Prostate gland (tissue), 2 donors: Measurements from ENCODE around the gene HNRNPC.

Experiments used
- CTCF ChIP-seq, 4 experiments: fragments of 200-600 bp in 2 of 4; fragments of 450-650 bp in 2 of 4; sonication (generic) in 2 of 4; IDR thresholded peaks; 1 replicate in 3 of 4; 2 replicates in 1 of 4; pipeline ENCODE4 v1.5.1; 2016 to 2019; ENCODE audit warnings: antibody characterized with exemption in 4 of 4, mild to moderate bottlenecking in 2 of 4, moderate library complexity in 2 of 4
- POLR2A ChIP-seq: fragments of 450-650 bp; IDR thresholded peaks from one replicate; pipeline ENCODE4 v1.6.1; 2016; ENCODE audit warnings: antibody characterized with exemption, mild to moderate bottlenecking

- no peak for TF ChIP-seq CTCF (IDR thresholded peaks at IDR 0.05)
- no peak for TF ChIP-seq POLR2A
These were observed 11.8 kb downstream of the HNRNPC start for GRCh38 chr14:21257394-21257909.
